Brain microvascular endothelial cell (primary cell): ENCODE measurements around the gene PGM2L1.

ENCODE experiments used
- DNase-seq: peaks from one replicate; pipeline ENCODE4 v3.0.0-alpha.2; 2020
- H3K27ac ChIP-seq: fragments of 250-450 bp; sonication (Bioruptor Pico); 2 replicates; pipeline ENCODE4 v1.5.1; 2020; ENCODE audit warnings: mild to moderate bottlenecking, moderate library complexity
- H3K27me3 ChIP-seq: fragments of 250-450 bp; sonication (Bioruptor Pico); replicated peaks from 2 replicates; pipeline ENCODE4 v1.5.1; 2020; ENCODE audit warnings: mild to moderate bottlenecking
- H3K36me3 ChIP-seq: fragments of 250-450 bp; sonication (Bioruptor Pico); replicated peaks from 2 replicates; pipeline ENCODE4 v1.5.1; 2020; ENCODE audit warnings: mild to moderate bottlenecking
- H3K4me3 ChIP-seq: 2 replicates; pipeline ENCODE4 v1.5.1; 2011; ENCODE audit warnings: low read depth, mild to moderate bottlenecking, control low read depth, low read length, moderate library complexity
- CTCF ChIP-seq: IDR thresholded peaks from 2 replicates; pipeline ENCODE4 v1.5.1; 2011; ENCODE audit warnings: low read depth, mild to moderate bottlenecking, moderate library complexity, low read length, control low read depth, inconsistent platforms; ENCODE audit errors: missing control alignments
- in situ Hi-C: cut with HindIII; loops from 2 replicates; pipeline ENCODE4 v1.10.0; 2017; ENCODE audit warnings: low sequenced_read_pairs, low pct_ligation_motif_present

PGM2L1 gene

GRCh38 chr11:74398244-74399159, at the start of gene PGM2L1:
PGM2L1 (minus strand) TSS chr11:74398433; CDS start chr11:74398161, 272 bp downstream.
- peak; percentile 91 for DNase-seq
- in situ Hi-C loops, result no loop called here
- H3K36me3 ChIP-seq, result no peaks in the 10 kb centered on the region
- TF ChIP-seq CTCF, result no peak
- peak within 1 kb of the TSS; percentile 95 for H3K4me3 ChIP-seq
- peak within 1 kb of the TSS; percentile 93 for H3K27ac ChIP-seq
- no peaks in the 10 kb centered on the region for H3K27me3 ChIP-seq

GRCh38 chr11:74447720-74448119, 49.5 kb upstream of the PGM2L1 start:
- H3K4me3 ChIP-seq, result no peak overlapping the region
- H3K27ac ChIP-seq, result no peak overlapping the region
- DNase-seq, result no peak
- no peaks in the 10 kb centered on the region for H3K36me3 ChIP-seq
- TF ChIP-seq CTCF, result no peak
- in situ Hi-C loops, result loop anchor here (25.0 kb wide), 1 partner anchor 185 kb away; no protein-coding TSS in a partner anchor
- H3K27me3 ChIP-seq, result no peaks in the 10 kb centered on the region

GRCh38 chr11:74446532-74446938, 48.3 kb upstream of the PGM2L1 start:
- no peaks in the 10 kb centered on the region for H3K36me3 ChIP-seq
- TF ChIP-seq CTCF, result no peak
- DNase-seq, result no peak
- no peak overlapping the region for H3K4me3 ChIP-seq
- in situ Hi-C loops, result loop anchor here (25.0 kb wide), 1 partner anchor 184 kb away; no protein-coding TSS in a partner anchor
- H3K27ac ChIP-seq, result no peak overlapping the region
- H3K27me3 ChIP-seq, result no peaks in the 10 kb centered on the region

GRCh38 chr11:74444173-74444826, 46.1 kb upstream of the PGM2L1 start:
- Histone ChIP-seq H3K36me3 (no peaks in the 10 kb centered on the region), H3K27me3 (no peaks in the 10 kb centered on the region), H3K4me3 (no peak overlapping the region), H3K27ac (no peak overlapping the region)
- in situ Hi-C loops, result loop anchor here (25.0 kb wide), 1 partner anchor 182 kb away; no protein-coding TSS in a partner anchor
- TF ChIP-seq CTCF, result no peak
- no peak for DNase-seq

GRCh38 chr11:74443071-74443864, 45.0 kb upstream of the PGM2L1 start:
- peak; percentile 14 for DNase-seq
- in situ Hi-C loops, result loop anchor here (25.0 kb wide), 1 partner anchor 181 kb away; no protein-coding TSS in a partner anchor
- Histone ChIP-seq H3K27ac (no peak overlapping the region), H3K36me3 (no peaks in the 10 kb centered on the region), H3K4me3 (no peak overlapping the region), H3K27me3 (no peaks in the 10 kb centered on the region)
- peak; percentile 42 for TF ChIP-seq CTCF
